Neural progenitor cell (in vitro differentiated cells): ENCODE results near the gene ESPN. TPM values are rescaled to one million over a fixed set of nuclear protein-coding genes. Genes with fewer than 3 reads are reported as not detected.

Experiments used
- DNase-seq: peaks from one replicate; pipeline ENCODE4 v3.0.0-alpha.2; 2016; ENCODE audit warnings: low spot score
- H2AFZ ChIP-seq: fragments of 200-600 bp; sonication (generic); replicated peaks from 2 replicates; pipeline ENCODE4 v1.6.1; 2016; ENCODE audit warnings: antibody characterized with exemption
- H3F3A ChIP-seq: fragments of 200-600 bp; sonication (generic); 2 replicates; pipeline ENCODE4 v1.6.1; 2016; ENCODE audit warnings: antibody characterized with exemption, low read depth
- H3K27ac ChIP-seq: fragments of 200-600 bp; sonication (generic); 2 replicates; pipeline ENCODE4 v1.5.1; 2016; ENCODE audit warnings: mild to moderate bottlenecking
- H3K27me3 ChIP-seq: fragments of 200-600 bp; sonication (generic); 2 replicates; pipeline ENCODE4 v1.6.1; 2016; ENCODE audit warnings: mild to moderate bottlenecking, moderate library complexity
- H3K36me3 ChIP-seq: fragments of 200-600 bp; sonication (generic); 2 replicates; pipeline ENCODE4 v1.5.1; 2016
- H3K4me1 ChIP-seq: fragments of 200-600 bp; sonication (generic); 2 replicates; pipeline ENCODE4 v1.6.1; 2016; ENCODE audit warnings: mixed run types
- H3K4me2 ChIP-seq: fragments of 200-600 bp; sonication (generic); 2 replicates; pipeline ENCODE4 v1.6.1; 2016
- H3K4me3 ChIP-seq: fragments of 200-600 bp; sonication (generic); 2 replicates; pipeline ENCODE4 v1.5.1; 2016
- H3K79me2 ChIP-seq: fragments of 200-600 bp; sonication (generic); 2 replicates; pipeline ENCODE4 v1.6.1; 2016; ENCODE audit warnings: low read depth
- H3K9ac ChIP-seq: fragments of 200-600 bp; sonication (generic); 2 replicates; pipeline ENCODE4 v1.6.1; 2016
- H3K9me3 ChIP-seq: fragments of 200-600 bp; sonication (generic); 2 replicates; pipeline ENCODE4 v1.5.1; 2016; ENCODE audit warnings: low read depth
- H4K20me1 ChIP-seq: fragments of 200-600 bp; sonication (generic); 2 replicates; pipeline ENCODE4 v1.6.1; 2016; ENCODE audit warnings: low read depth
- H3K27ac Mint-ChIP-seq: 3 replicates; pipeline ENCODE4 v1.8.0; 2021; ENCODE audit warnings: mixed read lengths
- H3K27me3 Mint-ChIP-seq: 2 replicates; pipeline ENCODE4 v1.8.0; 2022; ENCODE audit warnings: low read depth, mild to moderate bottlenecking, inconsistent platforms, moderate library complexity, mixed read lengths; ENCODE audit not compliant: insufficient read depth
- H3K36me3 Mint-ChIP-seq: 3 replicates; pipeline ENCODE4 v1.8.0; 2021; ENCODE audit warnings: mixed read lengths
- H3K4me1 Mint-ChIP-seq: 3 replicates; pipeline ENCODE4 v1.8.0; 2021; ENCODE audit warnings: mixed read lengths
- H3K4me3 Mint-ChIP-seq: 3 replicates; pipeline ENCODE4 v1.8.0; 2021; ENCODE audit warnings: mild to moderate bottlenecking, moderate library complexity, mixed read lengths
- H3K9me3 Mint-ChIP-seq: 3 replicates; pipeline ENCODE4 v1.8.0; 2020; ENCODE audit warnings: mixed read lengths
- EZH2 ChIP-seq: fragments of 200-600 bp; sonication (generic); IDR thresholded peaks from 2 replicates; pipeline ENCODE4 v1.6.1; 2017; ENCODE audit warnings: antibody characterized with exemption, mild to moderate bottlenecking, moderate library complexity
- EZH2phosphoT487 ChIP-seq: fragments of 200-600 bp; sonication (generic); IDR thresholded peaks from 2 replicates; pipeline ENCODE4 v1.6.1; 2017; ENCODE audit warnings: antibody characterized with exemption
- total RNA-seq: library from RNA; depleted of rRNA; stranded (reverse); fragments of >200 nt; gene quantifications from 2 replicates; pipeline ENCODE4 v1.2.3, GENCODE V29; 2015; ENCODE audit warnings: low replicate concordance
- TF ChIP-seq, protein P1 (sequence below): fragments of 200-600 bp; sonication (generic); IDR thresholded peaks from 2 replicates; pipeline ENCODE4 v1.5.1; 2017; ENCODE audit warnings: antibody characterized with exemption, mild to moderate bottlenecking

ESPN gene
- total RNA-seq, 1 donor from 2014 or later, result 7.1 TPM

DNA sequence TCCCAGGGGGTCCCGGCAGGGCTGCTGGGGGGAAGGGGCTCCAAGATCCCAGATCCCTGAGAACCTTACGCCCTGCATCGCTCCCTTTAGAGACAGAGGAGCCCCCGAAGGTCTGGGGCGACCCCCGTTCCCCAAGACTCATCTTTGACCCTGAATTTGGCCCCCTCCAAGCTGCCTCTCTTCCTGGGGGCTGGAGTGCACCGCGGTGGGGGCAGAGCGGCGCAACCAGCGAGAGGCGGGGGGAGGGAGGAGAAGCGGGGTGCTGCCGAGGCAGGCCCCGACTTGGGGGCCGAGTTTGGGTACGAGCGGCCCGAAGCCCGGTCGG lies 72.3 kb downstream of the ESPN start:
- Histone ChIP-seq H3K4me1 (peaks cover 25% of the 10 kb centered on the region), H4K20me1 (peaks cover 14% of the 10 kb centered on the region), H3F3A (peaks cover 19% of the 10 kb centered on the region), H3K27ac (no peak overlapping the region), H3K4me2 (peak overlapping the region; percentile 100), H3K4me3 (peak overlapping the region; percentile 89), H3K79me2 (no peaks in the 10 kb centered on the region), H2AFZ (peak overlapping the region; percentile 50), H3K9ac (no peak overlapping the region), H3K36me3 (no peaks in the 10 kb centered on the region), H3K9me3 (no peaks in the 10 kb centered on the region), H3K27me3 (peaks cover 39% of the 10 kb centered on the region)
- peak overlapping the region; percentile 86 for H3K4me3 Mint-ChIP-seq
- H3K27me3 Mint-ChIP-seq, result peaks cover 8% of the 10 kb centered on the region
- no peak for DNase-seq
- TF ChIP-seq EZH2 (no peak), EZH2phosphoT487 (no peak)
- TF ChIP-seq, protein P1, sequence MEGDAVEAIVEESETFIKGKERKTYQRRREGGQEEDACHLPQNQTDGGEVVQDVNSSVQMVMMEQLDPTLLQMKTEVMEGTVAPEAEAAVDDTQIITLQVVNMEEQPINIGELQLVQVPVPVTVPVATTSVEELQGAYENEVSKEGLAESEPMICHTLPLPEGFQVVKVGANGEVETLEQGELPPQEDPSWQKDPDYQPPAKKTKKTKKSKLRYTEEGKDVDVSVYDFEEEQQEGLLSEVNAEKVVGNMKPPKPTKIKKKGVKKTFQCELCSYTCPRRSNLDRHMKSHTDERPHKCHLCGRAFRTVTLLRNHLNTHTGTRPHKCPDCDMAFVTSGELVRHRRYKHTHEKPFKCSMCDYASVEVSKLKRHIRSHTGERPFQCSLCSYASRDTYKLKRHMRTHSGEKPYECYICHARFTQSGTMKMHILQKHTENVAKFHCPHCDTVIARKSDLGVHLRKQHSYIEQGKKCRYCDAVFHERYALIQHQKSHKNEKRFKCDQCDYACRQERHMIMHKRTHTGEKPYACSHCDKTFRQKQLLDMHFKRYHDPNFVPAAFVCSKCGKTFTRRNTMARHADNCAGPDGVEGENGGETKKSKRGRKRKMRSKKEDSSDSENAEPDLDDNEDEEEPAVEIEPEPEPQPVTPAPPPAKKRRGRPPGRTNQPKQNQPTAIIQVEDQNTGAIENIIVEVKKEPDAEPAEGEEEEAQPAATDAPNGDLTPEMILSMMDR, result no peak
- H3K27ac Mint-ChIP-seq, result no peak overlapping the region
- peaks cover 31% of the 10 kb centered on the region for H3K4me1 Mint-ChIP-seq
- H3K36me3 Mint-ChIP-seq, result no peaks in the 10 kb centered on the region
- no peaks in the 10 kb centered on the region for H3K9me3 Mint-ChIP-seq

DNA sequence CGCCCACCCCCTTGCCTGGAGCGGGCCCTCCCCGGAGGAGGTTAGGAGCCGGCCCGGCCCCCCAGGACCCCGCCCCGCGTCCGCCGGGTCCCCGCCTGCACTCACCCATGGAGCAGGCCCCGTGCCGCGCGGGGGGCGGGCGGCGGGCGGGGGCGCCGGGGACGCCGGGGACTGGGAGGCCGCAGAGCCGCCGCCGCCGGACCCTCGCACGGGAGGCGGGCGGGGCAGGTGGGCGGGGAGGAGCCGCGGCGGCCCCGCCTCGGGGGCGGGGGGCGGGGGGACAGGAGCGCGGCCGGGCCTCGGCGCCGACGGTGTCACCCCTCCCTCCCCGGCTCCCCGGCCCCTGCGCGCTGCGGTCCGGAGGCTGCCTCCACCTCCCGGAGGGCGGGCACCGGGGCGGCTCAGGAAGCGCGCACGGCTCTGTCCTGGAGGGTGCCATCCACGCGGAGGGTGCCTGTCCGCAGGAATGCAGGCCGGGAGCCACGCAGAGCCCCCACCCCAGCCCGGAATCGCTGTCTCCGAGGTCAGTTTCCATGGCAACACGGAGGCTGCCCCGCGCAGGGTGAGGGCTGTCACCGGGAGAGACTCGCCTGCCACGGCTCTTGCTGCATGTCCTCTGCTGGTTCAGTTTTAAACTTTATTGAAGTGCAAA lies 72.8 kb downstream of the ESPN start:
- no peaks in the 10 kb centered on the region for H3K9me3 ChIP-seq
- peak overlapping the region; percentile 89 for H3K4me3 ChIP-seq
- H3K4me2 ChIP-seq, result peak overlapping the region; percentile 100
- H4K20me1 ChIP-seq, result peaks cover 14% of the 10 kb centered on the region
- peaks cover 8% of the 10 kb centered on the region for H3K27me3 Mint-ChIP-seq
- H3K4me1 Mint-ChIP-seq, result peaks cover 31% of the 10 kb centered on the region
- peak overlapping the region; percentile 87 for H3K4me3 Mint-ChIP-seq
- H3K9me3 Mint-ChIP-seq, result no peaks in the 10 kb centered on the region
- H3K36me3 ChIP-seq, result no peaks in the 10 kb centered on the region
- H3K9ac ChIP-seq, result no peak overlapping the region
- H3K27me3 ChIP-seq, result peaks cover 38% of the 10 kb centered on the region
- H3K27ac ChIP-seq, result no peak overlapping the region
- no peak for TF ChIP-seq EZH2phosphoT487
- TF ChIP-seq EZH2, result no peak
- TF ChIP-seq, protein P1, result no peak
- H3K79me2 ChIP-seq, result no peaks in the 10 kb centered on the region
- H2AFZ ChIP-seq, result peak overlapping the region; percentile 50
- H3K36me3 Mint-ChIP-seq, result no peaks in the 10 kb centered on the region
- DNase-seq, result peak; percentile 92
- H3K27ac Mint-ChIP-seq, result peak overlapping the region; percentile 82
- peaks cover 25% of the 10 kb centered on the region for H3K4me1 ChIP-seq
- peaks cover 19% of the 10 kb centered on the region for H3F3A ChIP-seq

DNA sequence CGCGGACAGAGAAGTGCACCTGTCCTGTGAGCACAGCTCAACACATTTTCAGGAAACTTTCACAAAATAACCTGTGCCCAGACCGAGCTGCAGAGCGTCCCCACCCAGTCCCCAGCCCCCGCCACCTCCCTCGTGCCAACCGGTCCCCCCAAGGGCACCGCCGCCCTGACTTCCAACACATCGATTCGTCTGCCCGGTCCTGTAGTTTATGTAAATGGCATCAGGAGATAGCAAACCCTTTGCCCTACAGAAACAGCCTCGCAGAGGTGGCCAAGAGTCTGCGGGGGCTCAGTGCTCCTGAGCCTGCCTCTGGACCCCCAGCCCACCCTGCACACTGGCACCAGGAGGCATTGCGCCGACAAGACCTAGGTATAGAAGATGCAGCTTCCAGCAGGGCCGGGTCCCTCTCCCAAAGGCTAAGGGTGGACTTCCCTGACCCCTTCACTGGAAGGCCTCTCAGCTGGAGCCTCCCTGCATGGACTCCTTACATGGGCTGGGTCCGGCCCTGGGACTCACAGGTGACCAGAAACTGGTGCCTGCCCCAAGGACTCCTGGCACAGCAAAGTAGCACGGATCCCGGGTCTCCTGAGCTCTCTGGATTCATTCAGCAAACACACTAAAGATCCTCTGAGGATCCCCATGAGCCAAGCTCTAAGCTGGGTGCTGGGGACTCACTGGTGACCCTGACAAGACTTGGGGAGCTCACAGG lies 73.4 kb downstream of the ESPN start:
- H3K27ac ChIP-seq, result no peak overlapping the region

More for the DNA sequence above, 73.4 kb downstream of the ESPN start:
- Histone ChIP-seq H3K9me3 (no peaks in the 10 kb centered on the region), H3K4me1 (peaks cover 25% of the 10 kb centered on the region), H3K4me3 (peak overlapping the region; percentile 89), H3K27me3 (peaks cover 38% of the 10 kb centered on the region), H3K79me2 (no peaks in the 10 kb centered on the region), H3K4me2 (peak overlapping the region; percentile 100), H3F3A (peaks cover 19% of the 10 kb centered on the region), H3K9ac (no peak overlapping the region), H2AFZ (no peak overlapping the region), H4K20me1 (peaks cover 14% of the 10 kb centered on the region), H3K36me3 (no peaks in the 10 kb centered on the region)
- H3K4me3 Mint-ChIP-seq, result peak overlapping the region; percentile 87
- no peaks in the 10 kb centered on the region for H3K36me3 Mint-ChIP-seq
- peaks cover 31% of the 10 kb centered on the region for H3K4me1 Mint-ChIP-seq
- peaks cover 8% of the 10 kb centered on the region for H3K27me3 Mint-ChIP-seq
- H3K9me3 Mint-ChIP-seq, result no peaks in the 10 kb centered on the region
- TF ChIP-seq EZH2, result no peak
- no peak for TF ChIP-seq EZH2phosphoT487
- TF ChIP-seq, protein P1, result no peak
- no peak for DNase-seq
- peak overlapping the region; percentile 82 for H3K27ac Mint-ChIP-seq
